HG03095 (cell line): ENCODE measurements around the gene CSNK1D.
A peak's percentile ranks its signal among the peaks of the same experiment; 100 is the strongest.

Experiments
- ATAC-seq: cut with Tn5 transposase; IDR thresholded peaks from one replicate; pipeline ENCODE4 v1.9.1; 2021; ENCODE audit warnings: moderate library complexity; ENCODE audit not compliant: unreplicated experiment

Gene CSNK1D

GRCh38 chr17:82230609-82231311, 42.7 kb downstream of the CSNK1D start:
- no peak for ATAC-seq

GRCh38 chr17:82229698-82230608, 43.5 kb downstream of the CSNK1D start:
- ATAC-seq = no peak

GRCh38 chr17:82228842-82229697, 44.4 kb downstream of the CSNK1D start, which contains the start of gene SLC16A3:
SLC16A3 (plus strand) TSS chr17:82229042; CDS start chr17:82236009, 6,967 bp downstream.
- peak; percentile 42 for ATAC-seq

GRCh38 chr17:82228278-82228841, 45.1 kb downstream of the CSNK1D start:
- ATAC-seq = peak; percentile 30

- ATAC-seq = no peak
Measured at GRCh38 chr17:82227629-82228277, 45.7 kb downstream of the CSNK1D start.

- ATAC-seq = no peak
Measured at GRCh38 chr17:82226809-82227628, 46.5 kb downstream of the CSNK1D start.

GRCh38 chr17:82226146-82226808, 47.2 kb downstream of the CSNK1D start:
- no peak for ATAC-seq

GRCh38 chr17:82225368-82226029, 48.0 kb downstream of the CSNK1D start:
- no peak for ATAC-seq

- ATAC-seq = no peak
Measured at GRCh38 chr17:82224666-82225065, 48.8 kb downstream of the CSNK1D start.

GRCh38 chr17:82223517-82223916, 50.0 kb downstream of the CSNK1D start:
- no peak for ATAC-seq

- no peak for ATAC-seq
Measured at GRCh38 chr17:82222816-82223215, 50.7 kb downstream of the CSNK1D start.

- no peak for ATAC-seq
Measured at GRCh38 chr17:82221341-82221902, 52.1 kb downstream of the CSNK1D start.

GRCh38 chr17:82219753-82220709, 53.5 kb downstream of the CSNK1D start:
- ATAC-seq = no peak

- ATAC-seq = no peak
Measured at GRCh38 chr17:82219083-82219482, 54.4 kb downstream of the CSNK1D start.

- ATAC-seq = no peak
Measured at GRCh38 chr17:82218349-82219075, 55.0 kb downstream of the CSNK1D start.

GRCh38 chr17:82217530-82218204, 55.8 kb downstream of the CSNK1D start:
- ATAC-seq = no peak
